HG02885 (cell line): Measurements from ENCODE around the gene MTHFD1L.

ENCODE experiments used
- ATAC-seq: cut with Tn5 transposase; IDR thresholded peaks from one replicate; pipeline ENCODE4 v1.9.1; 2021; ENCODE audit warnings: mild to moderate bottlenecking; ENCODE audit not compliant: unreplicated experiment, poor library complexity

MTHFD1L gene

GRCh38 chr6:151060096-151060765 lies 194.7 kb downstream of the MTHFD1L start:
- ATAC-seq: no peak

DNA sequence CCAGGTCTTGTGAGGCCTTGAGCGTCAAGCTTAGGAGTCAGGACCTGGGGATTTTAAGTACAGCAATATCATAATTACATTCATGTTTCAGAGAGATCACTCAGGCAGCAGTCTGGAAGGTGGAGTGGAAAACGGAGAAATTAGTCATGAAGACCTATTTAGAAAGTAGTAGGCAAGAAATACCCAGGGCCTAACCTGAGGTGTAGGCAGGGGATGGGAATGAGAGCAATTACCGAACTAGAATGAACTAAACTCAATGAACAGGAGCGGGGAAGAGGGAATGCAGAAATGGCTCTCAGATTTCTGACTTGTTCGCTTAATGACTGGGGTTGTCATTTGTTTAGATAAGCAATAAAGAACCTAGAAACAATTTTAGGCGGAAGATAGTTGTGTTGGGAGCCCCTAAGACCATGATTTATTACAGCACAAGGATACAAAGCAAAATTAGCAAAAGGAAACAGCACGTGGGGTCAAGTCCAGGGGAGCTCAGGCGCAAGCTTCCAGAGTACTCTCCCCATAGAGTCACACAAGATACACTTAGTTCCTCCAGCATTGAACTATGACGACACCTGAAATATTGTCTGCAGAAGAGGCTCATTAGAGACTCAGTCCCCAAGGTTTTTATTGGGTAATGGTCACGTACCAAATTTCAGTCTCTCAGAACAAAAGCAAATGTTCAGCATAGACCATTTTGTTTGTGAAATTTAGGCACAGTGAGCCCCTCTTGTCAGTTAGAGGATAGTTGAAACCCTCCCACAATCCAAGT lies 195.4 kb downstream of the MTHFD1L start:
- ATAC-seq: no peak

DNA sequence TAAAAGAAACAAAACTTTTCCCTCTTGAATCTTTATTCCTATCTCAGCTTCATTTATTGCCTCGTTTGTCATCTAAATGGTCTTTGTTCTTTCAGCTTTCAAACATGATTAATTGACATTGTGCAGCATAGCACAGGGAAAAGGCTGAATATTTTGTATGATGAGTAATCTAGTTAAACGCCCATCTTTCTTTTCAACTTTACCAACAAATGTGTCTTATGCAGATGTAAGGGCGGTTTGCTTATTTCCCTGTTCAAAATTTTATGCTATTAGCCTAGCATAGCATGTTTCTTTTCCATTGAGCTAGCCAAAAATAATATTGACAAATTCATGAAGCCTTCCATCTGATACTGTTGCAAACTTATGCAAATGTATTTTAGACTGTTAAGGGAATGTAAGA lies 197.8 kb downstream of the MTHFD1L start:
- ATAC-seq: no peak

DNA sequence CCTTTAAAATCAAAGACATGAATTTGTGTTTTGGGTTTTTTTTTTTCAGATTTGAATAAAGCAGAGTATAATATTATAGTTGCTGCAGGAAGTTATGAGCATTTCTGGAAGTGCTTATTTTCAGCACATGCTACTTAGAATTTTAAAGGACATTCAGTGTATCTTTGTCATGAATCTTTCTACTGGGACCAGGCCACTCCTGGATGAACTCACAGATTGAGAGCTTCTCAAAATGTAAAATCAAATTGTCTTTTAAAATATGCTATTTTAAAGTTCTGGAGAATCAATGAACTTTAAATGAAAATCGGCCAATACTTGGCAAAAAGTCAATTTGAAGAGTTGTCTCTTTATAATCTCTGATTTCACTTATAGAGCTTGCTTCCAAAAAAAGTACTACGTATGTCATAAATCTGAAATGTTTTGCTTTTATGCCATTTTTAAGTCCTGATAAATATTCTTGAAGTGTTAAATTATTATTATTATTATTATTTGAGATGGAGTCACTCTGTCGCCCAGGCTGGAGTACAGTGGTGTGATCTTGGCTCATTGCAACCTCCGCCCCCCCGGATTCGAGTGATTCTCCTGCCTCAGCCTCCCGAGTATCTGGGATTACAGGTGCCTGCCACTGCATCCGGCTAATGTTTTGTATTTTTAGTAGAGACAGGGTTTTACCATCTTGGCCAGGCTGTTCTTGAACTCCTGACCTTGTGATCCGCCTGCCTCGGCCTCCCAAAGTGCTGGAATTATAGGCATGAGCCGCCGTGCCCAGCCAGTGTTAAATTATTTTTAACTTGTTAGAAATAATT lies 198.5 kb downstream of the MTHFD1L start:
- ATAC-seq: no peak

DNA sequence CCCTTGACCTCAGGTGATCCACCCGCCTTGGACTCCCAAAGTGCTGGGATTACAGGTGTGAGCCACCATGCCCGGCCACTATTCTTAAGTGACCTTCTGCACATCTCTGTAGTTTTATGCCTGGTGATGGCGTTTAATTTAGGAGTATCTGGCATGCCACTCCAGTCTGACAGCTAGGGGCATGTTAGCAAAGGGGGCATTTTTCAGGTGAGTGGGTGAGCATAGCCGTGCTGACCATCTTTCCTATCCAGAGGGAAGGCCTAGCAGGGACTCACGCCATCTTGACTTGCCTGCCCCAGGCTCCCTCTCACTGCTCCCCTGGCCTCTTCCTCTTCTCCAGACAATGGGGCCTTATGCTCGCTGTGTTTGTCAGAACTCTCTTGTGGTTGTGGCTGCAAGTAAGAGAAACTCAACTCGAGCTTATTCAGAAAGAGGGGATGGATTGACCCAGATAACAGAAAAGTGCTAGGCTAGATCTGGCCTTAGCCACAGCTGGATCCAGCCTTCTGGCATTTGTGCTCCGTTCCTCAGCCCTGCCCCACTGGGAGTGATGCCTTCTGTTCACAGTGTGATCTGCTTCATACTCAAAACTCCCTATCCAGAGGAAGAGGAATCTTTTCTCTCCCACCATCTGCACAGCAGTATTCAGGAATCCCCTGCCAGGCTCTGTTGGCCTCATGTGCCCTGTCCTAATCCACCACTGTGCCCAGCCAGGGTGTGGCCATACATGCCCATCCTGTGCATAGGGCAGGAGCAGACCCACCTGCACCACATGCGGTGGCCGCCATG lies 199.7 kb downstream of the MTHFD1L start:
- no peak for ATAC-seq

DNA sequence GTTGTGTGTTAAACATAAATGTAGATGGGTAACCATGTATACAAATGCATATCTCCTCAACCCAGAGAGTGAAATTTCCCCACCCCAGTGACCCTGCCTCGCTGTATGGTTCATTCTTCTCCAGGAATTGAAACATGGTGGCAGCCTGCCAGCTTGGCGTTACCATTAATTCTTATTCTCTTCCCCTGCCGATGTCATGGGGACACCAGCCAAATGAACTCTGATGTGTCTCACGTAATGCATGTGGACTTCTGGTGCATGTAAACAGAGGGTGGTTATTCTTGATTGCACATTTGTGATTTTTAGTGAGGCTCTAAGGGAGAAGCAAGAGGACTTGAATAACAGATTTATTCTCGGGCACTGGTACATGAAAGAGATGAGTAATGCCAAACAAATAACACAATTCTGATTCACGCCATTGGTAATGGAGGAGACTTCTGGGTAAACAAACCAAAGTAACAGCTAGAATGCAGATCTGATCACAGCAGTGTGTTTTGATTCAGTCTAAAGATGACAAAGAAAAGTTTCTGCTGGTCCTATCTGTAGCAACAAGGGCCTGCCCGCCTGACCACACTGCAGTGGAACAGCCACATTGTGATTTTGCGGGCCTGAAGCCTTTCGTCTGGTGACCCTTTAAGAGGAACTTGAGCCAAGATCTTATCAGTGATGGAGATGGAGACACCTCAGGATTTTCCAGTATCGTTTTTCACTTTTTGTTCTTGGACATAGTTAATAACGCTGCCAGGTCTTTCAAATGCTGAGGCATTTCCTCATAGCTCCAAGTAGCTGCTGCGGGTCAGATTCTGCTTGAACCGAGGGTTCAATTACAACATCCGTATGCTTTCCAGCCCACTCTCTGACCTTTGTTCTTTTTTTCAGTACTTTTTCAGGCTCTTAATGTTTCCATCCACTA lies 202.4 kb downstream of the MTHFD1L start:
- ATAC-seq: no peak

GRCh38 chr6:151068761-151069312 lies 203.3 kb downstream of the MTHFD1L start:
- no peak for ATAC-seq

- ATAC-seq: no peak
Observed at GRCh38 chr6:151069641-151070040, 204.1 kb downstream of the MTHFD1L start.

- no peak for ATAC-seq
Observed at GRCh38 chr6:151070631-151071051, 205.1 kb downstream of the MTHFD1L start.

DNA sequence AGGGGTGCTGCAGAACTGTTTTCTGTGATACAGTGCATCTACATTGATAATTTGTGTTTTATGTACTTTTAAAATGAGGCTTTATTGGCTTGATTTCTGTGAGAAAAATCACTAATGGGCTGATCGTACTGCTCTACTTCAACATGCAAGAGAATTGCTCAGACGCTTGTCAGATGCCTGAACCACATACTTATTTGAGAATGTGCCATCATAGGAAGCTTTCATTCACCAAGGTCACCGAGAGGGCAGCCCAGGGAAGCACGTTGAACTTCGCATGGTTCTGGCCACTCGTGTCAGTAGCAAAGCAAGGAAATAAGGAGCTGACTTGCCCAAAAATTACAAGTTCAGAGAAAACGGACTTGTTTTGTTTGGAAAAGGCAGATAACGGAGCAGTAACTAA lies 205.8 kb downstream of the MTHFD1L start:
- no peak for ATAC-seq

DNA sequence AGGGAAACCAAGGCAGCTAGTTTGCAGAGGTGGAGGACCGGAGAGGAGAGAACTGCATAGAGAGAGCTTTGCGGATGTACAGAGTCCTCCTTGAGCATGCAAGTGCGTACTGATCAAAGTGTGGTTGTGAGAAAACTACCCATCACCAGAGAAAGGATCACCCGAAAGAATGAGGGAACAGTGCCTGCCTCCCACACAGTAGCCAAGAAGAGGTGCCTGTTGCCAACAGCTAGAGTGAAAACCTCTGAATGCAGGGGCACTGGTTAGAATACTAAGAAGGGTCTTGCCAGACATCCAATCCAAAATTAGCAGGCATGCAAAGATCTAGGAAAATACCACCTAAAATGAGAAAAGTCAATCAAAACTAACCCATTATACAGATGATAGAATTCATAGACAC lies 207.6 kb downstream of the MTHFD1L start:
- no peak for ATAC-seq

- no peak for ATAC-seq
Observed at GRCh38 chr6:151073701-151074100, 208.2 kb downstream of the MTHFD1L start.

DNA sequence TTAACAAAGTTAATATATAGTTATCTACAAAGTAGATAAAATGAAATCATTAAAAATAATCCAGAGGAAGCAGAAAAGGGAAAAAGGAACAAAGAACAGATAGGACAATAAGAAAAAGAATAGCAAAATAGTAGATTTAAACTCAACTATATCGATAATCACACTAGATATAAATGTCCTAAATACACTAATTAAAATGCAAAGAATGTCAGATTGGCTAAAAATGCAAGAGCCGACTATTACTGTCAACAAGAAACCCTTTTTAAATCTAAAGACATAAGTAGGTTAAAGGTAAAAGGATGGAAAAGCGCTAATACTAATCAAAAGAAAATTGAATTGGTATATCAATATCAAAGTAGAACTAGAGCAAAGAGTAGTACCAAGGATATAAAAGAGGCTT lies 209.5 kb downstream of the MTHFD1L start:
- no peak for ATAC-seq

DNA sequence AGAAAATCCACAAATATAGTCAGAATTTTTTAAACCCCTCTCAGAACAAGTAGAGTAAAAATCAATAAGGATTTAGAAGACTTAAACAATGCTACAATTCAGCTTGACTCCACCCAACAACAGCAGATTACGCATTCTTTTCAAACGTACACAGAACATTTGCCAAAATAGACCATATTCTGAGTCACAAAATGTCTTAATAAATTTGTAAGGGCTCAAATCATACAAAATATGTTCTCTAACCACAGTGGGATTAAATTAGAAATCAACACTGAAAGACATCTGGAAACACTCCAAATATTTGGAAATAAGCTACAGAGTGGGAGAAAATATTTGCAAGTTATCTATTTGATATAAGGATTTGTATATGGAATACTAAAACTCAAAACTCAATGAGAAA lies 210.0 kb downstream of the MTHFD1L start:
- no peak for ATAC-seq

DNA sequence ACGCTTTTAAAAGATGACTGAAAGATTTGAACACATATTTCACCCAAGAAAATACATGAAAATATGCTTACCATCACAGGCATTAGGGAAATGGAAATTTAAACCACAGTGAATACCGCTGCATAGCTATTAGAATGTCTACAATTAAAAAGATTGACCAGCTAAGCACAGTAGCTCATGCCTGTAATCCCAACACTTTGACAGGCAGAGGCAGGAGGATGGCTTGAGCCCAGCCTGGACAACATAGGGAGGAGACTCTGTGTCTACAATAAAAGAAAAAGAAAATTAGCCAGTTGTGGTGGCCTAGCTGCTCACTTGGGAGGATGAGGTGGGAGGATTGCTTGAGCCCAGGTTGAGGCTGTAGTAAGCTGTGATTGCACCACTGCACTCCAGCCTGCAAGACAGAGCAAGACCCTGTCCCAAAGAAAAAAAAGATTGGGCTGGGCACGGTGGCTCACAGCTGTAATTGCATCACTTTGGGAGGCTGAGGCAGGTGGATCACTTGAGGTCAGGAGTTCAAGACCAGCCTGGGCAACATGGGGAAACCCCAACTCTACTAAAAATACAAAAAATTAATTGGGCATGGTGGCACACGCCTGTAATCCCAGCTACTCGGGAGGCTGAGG lies 210.5 kb downstream of the MTHFD1L start:
- no peak for ATAC-seq

DNA sequence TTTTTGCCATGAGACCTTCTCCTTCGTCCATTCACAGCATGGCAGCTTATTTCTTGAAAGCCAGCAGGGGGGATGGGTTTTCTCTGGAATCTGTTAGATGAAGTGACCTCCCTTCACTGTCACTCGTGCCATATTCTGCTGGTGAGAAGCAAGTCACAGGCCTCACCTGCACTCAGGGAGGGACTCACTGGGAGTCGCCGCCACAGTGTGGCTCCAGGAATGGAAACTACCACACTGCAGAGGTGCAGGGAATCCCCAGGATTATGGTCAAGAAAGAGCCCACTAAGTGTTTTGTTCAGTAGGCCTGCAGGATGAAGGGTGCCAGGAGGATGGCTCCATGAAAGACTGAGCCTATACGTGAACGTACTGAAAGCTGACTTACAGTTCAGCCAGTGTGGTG lies 213.2 kb downstream of the MTHFD1L start:
- no peak for ATAC-seq

GRCh38 chr6:151081656-151082055 lies 216.2 kb downstream of the MTHFD1L start:
- no peak for ATAC-seq

GRCh38 chr6:151082079-151082478 lies 216.6 kb downstream of the MTHFD1L start:
- no peak for ATAC-seq

DNA sequence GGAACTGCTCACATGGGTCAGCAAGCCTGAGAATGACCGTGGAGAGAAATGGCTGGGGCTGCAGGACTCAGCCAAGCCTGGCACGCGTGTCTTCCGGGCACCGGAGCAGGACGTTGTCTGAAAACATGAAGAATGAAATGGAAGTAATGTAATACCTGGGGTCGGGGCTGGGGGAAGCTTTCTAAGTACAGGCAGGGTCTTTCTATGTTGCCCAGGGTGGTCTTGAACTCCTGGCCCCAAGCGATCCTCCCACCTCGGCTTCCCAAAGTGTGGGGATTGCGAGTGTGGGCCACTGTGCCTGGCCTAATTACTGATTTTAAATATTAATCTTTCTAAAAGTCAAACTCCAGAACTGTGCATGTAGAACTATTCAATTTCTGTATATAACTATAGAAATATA lies 218.8 kb downstream of the MTHFD1L start:
- no peak for ATAC-seq
